Measurements from ENCODE around the gene GADD45GIP1.
A peak's percentile ranks its signal among the peaks of the same experiment; 100 is the strongest.
"Not testable (repeated sequence)": the region's sequence is repeated elsewhere in the genome, so short reads cannot be mapped to it uniquely, and the experiment has no call there.

GADD45GIP1 gene

DNA sequence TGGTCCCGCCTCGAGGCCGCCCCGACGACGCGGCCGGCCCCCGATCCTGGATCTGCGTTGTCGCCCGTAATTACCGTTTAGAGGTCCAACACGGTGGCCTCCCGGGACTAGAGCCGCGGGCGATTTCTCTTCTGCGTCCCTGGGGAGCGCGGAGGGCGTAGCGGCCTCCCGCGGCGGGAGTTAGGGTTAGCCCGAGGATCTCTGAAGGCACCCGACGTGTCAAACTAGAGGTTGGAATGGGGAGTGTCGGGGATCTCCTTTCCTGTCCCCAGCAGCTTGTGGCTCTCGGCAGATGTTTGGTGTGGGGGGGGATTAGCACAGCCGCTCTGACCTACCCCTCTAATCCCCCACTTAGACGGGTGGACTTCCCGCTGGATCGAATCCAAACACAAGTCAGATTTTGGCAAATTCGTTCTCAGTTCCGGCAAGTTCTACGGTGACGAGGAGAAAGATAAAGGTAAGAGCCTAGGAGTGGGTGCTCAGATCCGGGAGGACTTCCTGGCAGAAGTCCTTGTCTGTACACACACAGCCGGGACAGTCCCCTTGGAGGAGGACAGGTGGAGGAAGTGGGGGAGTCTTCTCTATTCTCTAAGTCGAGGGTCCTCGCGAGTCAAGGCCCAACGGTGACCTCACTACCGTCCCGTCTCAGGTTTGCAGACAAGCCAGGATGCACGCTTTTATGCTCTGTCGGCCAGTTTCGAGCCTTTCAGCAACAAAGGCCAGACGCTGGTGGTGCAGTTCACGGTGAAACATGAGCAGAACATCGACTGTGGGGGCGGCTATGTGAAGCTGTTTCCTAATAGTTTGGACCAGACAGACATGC lies 18.0 kb downstream of the GADD45GIP1 start:
- DNase-seq, result no peak

- peak; percentile 99 for DNase-seq
These were observed 18.9 kb downstream of the GADD45GIP1 start, which contains the start of gene CALR for GRCh38 chr19:12937927-12938778. TSS of gene CALR (plus strand) at chr19:12938609. CDS start at chr19:12938680, 71 bp downstream.

GRCh38 chr19:12937093-12937926 lies 19.7 kb downstream of the GADD45GIP1 start:
- peak; percentile 24 for DNase-seq

DNA sequence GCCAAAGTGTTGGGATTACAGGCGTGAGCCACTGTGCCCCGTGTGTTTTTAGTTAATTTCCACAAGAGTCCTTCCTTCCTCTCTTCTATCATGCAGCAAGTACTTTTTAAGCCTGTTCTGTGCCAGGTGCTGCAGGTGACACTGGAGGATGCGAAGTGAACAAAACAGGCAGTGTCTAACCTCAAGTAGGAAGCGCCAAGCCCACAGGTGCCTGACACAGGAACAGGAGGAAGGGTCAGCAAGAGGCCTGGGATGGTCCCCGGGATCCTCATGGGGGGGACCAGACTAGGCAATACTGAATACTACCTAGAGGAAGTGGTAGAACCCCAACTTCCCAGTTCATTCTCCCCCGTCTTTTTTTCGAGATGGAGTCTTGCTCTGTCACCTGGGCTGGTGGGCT lies 20.4 kb downstream of the GADD45GIP1 start:
- no peak for DNase-seq

DNA sequence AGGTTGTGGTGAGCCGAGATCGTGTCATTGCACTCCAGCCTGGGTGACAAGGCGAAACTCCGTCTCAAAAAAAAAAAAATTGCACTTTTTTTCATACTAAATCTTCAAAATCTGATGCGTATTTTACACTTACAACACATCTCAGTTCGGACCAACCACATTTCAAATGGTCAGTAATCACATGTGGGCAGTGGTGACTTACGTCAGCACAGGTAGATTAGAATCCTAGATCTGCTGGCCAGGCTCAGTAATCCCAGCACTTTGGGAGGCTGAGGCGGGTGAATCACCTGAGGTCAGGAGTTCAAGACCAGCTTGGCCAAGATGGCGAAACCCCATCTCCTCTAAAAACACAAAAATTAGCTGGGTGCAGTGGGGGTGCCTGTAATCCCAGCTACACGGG lies 22.0 kb downstream of the GADD45GIP1 start:
- no peak for DNase-seq

GRCh38 chr19:12933287-12934072 lies 23.5 kb downstream of the GADD45GIP1 start, which contains the start of gene FARSA:
TSS of gene FARSA (minus strand) at chr19:12933711. CDS start at chr19:12933696, 15 bp downstream.
- DNase-seq, result peak; percentile 92

- no peak for DNase-seq
These were observed 24.4 kb downstream of the GADD45GIP1 start for GRCh38 chr19:12932392-12933286.

GRCh38 chr19:12930002-12930645 lies 26.9 kb downstream of the GADD45GIP1 start:
- DNase-seq, result no peak

DNA sequence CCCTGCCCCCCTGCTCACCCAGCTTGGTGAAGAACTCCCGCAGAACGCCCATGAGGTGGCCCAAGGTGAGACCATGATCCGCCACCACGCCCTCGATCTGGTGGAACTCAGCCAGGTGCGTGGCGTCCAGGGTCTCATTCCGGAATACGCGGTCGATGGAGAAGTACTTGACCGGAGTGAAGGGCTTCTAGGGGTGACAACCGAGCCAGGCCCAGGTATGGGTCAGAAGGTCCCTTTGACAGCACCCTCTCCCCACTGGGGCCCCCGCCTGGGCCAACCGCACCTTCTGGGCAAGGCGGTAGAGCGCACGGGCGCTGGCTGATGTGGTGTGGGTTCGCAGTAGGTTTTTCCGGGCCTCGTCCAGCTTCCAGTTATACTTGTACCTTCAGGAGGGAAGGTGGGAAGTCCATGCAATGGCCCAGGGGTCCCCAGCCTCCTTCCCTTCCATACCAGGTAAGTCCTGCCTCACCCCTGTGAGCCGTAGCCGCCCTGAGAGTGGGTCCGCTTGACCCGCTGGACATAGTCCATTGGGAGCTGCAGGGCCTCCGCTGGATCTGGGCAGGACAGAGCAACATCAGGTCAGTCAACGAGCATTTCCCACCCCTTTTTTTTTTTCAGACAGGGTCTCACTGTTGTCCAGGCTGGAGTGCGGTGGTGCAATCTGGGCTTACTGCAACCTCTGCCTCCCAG lies 32.3 kb downstream of the GADD45GIP1 start:
- no peak for DNase-seq

GRCh38 chr19:12922959-12923358 lies 34.1 kb downstream of the GADD45GIP1 start:
- DNase-seq, result no peak

GRCh38 chr19:12921047-12921446 lies 36.0 kb downstream of the GADD45GIP1 start:
- DNase-seq, result no peak

DNA sequence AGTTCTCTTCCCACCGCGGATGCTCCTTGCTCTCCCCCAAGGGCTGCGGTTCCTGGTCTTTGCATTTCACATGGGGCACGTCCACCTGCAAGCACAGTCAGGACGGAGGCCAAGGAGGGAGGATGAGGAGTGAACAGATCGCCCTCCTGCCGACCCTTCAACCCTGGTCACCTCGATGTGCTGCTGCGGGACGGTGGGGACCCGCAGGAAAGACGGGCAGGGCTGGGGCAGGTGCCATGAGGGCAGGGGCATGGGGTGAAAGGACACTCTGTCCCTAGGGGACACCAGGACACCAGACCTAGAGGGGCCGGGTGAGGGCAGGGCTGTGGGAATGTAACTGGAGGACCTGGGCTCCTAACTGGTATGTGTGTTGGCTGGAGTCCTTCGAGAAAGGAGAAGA lies 38.8 kb downstream of the GADD45GIP1 start:
- DNase-seq, result no peak

DNA sequence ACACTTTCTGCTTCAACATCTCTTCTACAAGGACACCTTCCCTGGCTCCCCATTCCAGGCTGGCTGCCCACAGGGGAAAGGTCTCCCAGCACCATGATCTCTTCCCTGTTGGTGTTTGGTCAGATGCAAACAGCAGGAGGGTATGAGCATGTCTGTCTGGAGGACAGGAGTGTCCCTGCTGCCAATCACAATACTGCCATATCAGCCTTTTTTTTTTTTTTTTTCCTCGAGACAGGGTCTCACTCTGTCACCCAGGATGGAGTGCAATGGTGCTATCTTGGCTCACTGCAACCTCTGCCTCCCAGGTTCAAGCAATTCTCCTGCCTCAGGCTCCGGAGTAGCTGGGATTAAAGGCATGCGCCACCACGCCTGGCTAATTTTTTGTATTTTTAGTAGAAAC lies 41.2 kb downstream of the GADD45GIP1 start:
- not testable (repeated sequence) for DNase-seq

- no peak for DNase-seq
These were observed 43.0 kb downstream of the GADD45GIP1 start for GRCh38 chr19:12913851-12914690.

GRCh38 chr19:12913011-12913561 lies 43.9 kb downstream of the GADD45GIP1 start:
- peak; percentile 98 for DNase-seq

GRCh38 chr19:12912571-12912970 lies 44.5 kb downstream of the GADD45GIP1 start:
- peak; percentile 75 for DNase-seq

DNA sequence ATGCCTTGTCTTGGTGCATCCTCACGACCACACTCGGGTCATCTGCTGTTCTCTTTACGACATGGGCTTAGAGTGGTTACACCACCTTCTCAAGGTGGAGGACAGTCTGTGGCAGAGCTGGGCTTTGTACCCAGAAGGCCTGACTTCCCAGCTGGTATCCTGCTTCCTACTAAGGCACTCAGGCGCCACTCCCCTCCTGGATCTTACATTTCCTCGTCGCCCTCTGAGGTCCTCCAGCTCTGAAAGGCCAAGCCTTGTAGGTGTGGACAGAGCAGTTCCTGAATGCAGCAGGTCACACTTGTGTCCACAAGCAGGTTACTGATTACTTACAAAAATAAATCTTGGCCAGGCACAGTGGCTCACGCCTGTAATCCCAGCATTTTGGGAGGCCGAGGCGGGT lies 49.9 kb downstream of the GADD45GIP1 start:
- no peak for DNase-seq
